Endothelial cell of umbilical vein (primary cell): ENCODE data around the gene SLC25A29. TPM values are rescaled to one million over a fixed set of nuclear protein-coding genes. Genes with fewer than 3 reads are reported as not detected.

ENCODE experiments used
- BruUV-seq: library from RNA; stranded (reverse); fragments of 400-500 nt; replicated peaks from 2 replicates; lab custom pipeline; 2021; lab: Mats Ljungman, UMichigan
- CTCF ChIA-PET: fragments of 300-600, 350-600 bp; sonication (Branson Sonifier 250); formaldehyde crosslinking; loops from one replicate; lab custom pipeline; 2021; ENCODE audit warnings: antibody characterized with exemption, inconsistent platforms; lab: Charles Lee
- POLR2A ChIA-PET: fragments of 300-600, 350-600 bp; sonication (Branson Sonifier 250); formaldehyde crosslinking; loops from one replicate; lab custom pipeline; 2021; ENCODE audit warnings: antibody characterized with exemption, inconsistent platforms; lab: Charles Lee
- DNase-seq: peaks from one replicate; pipeline ENCODE4 v3.0.0-alpha.2; 2011; ENCODE audit warnings: low read depth, low spot score
- FAIRE-seq: peaks from 2 replicates; lab custom pipeline; 2011; peaks lifted over from hg19 to GRCh38; lab: Jason Lieb, UNC
- H2AFZ ChIP-seq: 2 replicates; pipeline ENCODE4 v1.6.0; 2012; ENCODE audit warnings: low read depth, low read length, control low read depth, inconsistent platforms
- H3K27ac ChIP-seq: 2 replicates; pipeline ENCODE4 v1.5.1; 2011; ENCODE audit warnings: low read depth, mild to moderate bottlenecking, control low read depth, low read length, moderate library complexity; ENCODE audit not compliant: insufficient read depth
- H3K27me3 ChIP-seq, 2 experiments: 2 replicates each; pipeline versions ENCODE4 v1.6.0 to v1.6.1; 2011; ENCODE audit warnings: low read length in 2 of 2, mixed read lengths in 1 of 2; ENCODE audit not compliant: control insufficient read depth in 2 of 2, insufficient read depth in 2 of 2
- H3K36me3 ChIP-seq, 2 experiments: 2 replicates in 1 of 2; 3 replicates in 1 of 2; pipeline ENCODE4 v1.5.1; 2011; ENCODE audit warnings: low read length in 2 of 2, mild to moderate bottlenecking in 1 of 2, moderate library complexity in 1 of 2; ENCODE audit not compliant: control insufficient read depth in 2 of 2, insufficient read depth in 2 of 2; ENCODE audit errors: extremely low read depth in 1 of 2
- H3K4me1 ChIP-seq: 3 replicates; pipeline ENCODE4 v1.5.1; 2011; ENCODE audit warnings: mild to moderate bottlenecking, low read length; ENCODE audit not compliant: control insufficient read depth, insufficient read depth; ENCODE audit errors: extremely low read depth
- H3K4me2 ChIP-seq: 2 replicates; pipeline ENCODE4 v1.6.1; 2011; ENCODE audit warnings: low read length, control low read depth, mixed read lengths; ENCODE audit not compliant: insufficient read depth
- H3K4me3 ChIP-seq, 3 experiments: fragments of 200-600 bp in 1 of 3; sonication (generic), shearing (Covaris generic) in 1 of 3; replicated peaks in 1 of 3; 2 replicates each; pipeline ENCODE4 v1.5.1; 2011 to 2016; ENCODE audit warnings: control low read depth in 3 of 3, low read length in 3 of 3, mild to moderate bottlenecking in 2 of 3, inconsistent platforms in 1 of 3, low read depth in 1 of 3, moderate library complexity in 1 of 3; ENCODE audit not compliant: insufficient read depth in 1 of 3
- H3K79me2 ChIP-seq: 2 replicates; pipeline ENCODE4 v1.6.0; 2012; ENCODE audit warnings: low read length, inconsistent platforms; ENCODE audit not compliant: control insufficient read depth, insufficient read depth
- H3K9ac ChIP-seq: replicated peaks from 2 replicates; pipeline ENCODE3; 2011; ENCODE audit warnings: low read length, control low read depth; ENCODE audit not compliant: insufficient read depth; ENCODE audit errors: extremely low read depth
- H3K9me1 ChIP-seq: replicated peaks from 3 replicates; pipeline ENCODE4 v1.6.0; 2011; ENCODE audit warnings: mild to moderate bottlenecking, low read length; ENCODE audit not compliant: control insufficient read depth, insufficient read depth; ENCODE audit errors: extremely low read depth
- H3K9me3 ChIP-seq: replicated peaks from 2 replicates; pipeline ENCODE4 v1.5.1; 2012; ENCODE audit warnings: low read length, inconsistent platforms; ENCODE audit not compliant: control insufficient read depth, insufficient read depth
- H4K20me1 ChIP-seq: replicated peaks from 2 replicates; pipeline ENCODE3; 2011; ENCODE audit warnings: mild to moderate bottlenecking, low read length; ENCODE audit not compliant: control insufficient read depth, insufficient read depth; ENCODE audit errors: extremely low read depth
- CTCF ChIP-seq, 2 donors: IDR thresholded peaks; 1 replicate in 1 of 2; 2 replicates in 1 of 2; pipeline ENCODE4 v1.5.1; 2011; ENCODE audit warnings: low read length in 2 of 2, mild to moderate bottlenecking in 2 of 2, moderate library complexity in 2 of 2, control low read depth in 1 of 2, inconsistent platforms in 1 of 2, low read depth in 1 of 2; ENCODE audit not compliant: insufficient read depth in 1 of 2; ENCODE audit errors: extremely low read depth in 1 of 2
- EZH2 ChIP-seq: IDR thresholded peaks from 2 replicates; pipeline ENCODE4 v1.6.1; 2012; ENCODE audit warnings: borderline replicate concordance, low read depth, mild to moderate bottlenecking, moderate library complexity, low read length, inconsistent platforms; ENCODE audit not compliant: severe bottlenecking
- FOS ChIP-seq: IDR thresholded peaks from 2 replicates; pipeline ENCODE4 v1.6.1; 2011; ENCODE audit warnings: mild to moderate bottlenecking, low read length, moderate library complexity, borderline replicate concordance; ENCODE audit not compliant: insufficient read depth
- GATA2 ChIP-seq: IDR thresholded peaks from 2 replicates; pipeline ENCODE4 v1.7.0; 2011; ENCODE audit warnings: low read depth, mild to moderate bottlenecking, moderate library complexity, mixed read lengths, low read length; ENCODE audit not compliant: insufficient read length, insufficient read depth
- JUN ChIP-seq: IDR thresholded peaks from 2 replicates; pipeline ENCODE4 v1.6.1; 2011; ENCODE audit warnings: borderline replicate concordance, low read depth; ENCODE audit not compliant: insufficient read length, insufficient read depth
- MAX ChIP-seq: IDR thresholded peaks from 2 replicates; pipeline ENCODE4 v1.6.1; 2011; ENCODE audit not compliant: insufficient read depth, insufficient read length
- MYC ChIP-seq: IDR thresholded peaks from one replicate; pipeline ENCODE4 v1.6.1; 2011; ENCODE audit warnings: mild to moderate bottlenecking, low read depth, low read length
- POLR2A ChIP-seq: IDR thresholded peaks from 2 replicates; pipeline ENCODE4 v1.6.1; 2012; ENCODE audit warnings: low read depth, mild to moderate bottlenecking, control low read depth, low read length
- POLR2AphosphoS5 ChIP-seq: IDR thresholded peaks from 2 replicates; pipeline ENCODE4 v1.6.1; 2012; ENCODE audit warnings: low read depth, mild to moderate bottlenecking, control low read depth, low read length, moderate library complexity; ENCODE audit not compliant: insufficient read depth
- dilution Hi-C: fragments of 300-500 bp; cut with MboI; formaldehyde crosslinking; loops from one replicate; pipeline ENCODE4 v1.15.0; 2019; ENCODE audit warnings: low sequenced_read_pairs; ENCODE audit not compliant: extremely low pct_ligation_motif_present
- intact Hi-C: fragments of 100-400 bp; cut with micrococcal nuclease; formaldehyde crosslinking; loops from one replicate; pipeline ENCODE4 v1.10.0; 2022
- polyA plus RNA-seq, 4 experiments: library from polyadenylated mRNA; depleted of rRNA in 3 of 4; stranded (reverse) in 3 of 4; unstranded in 1 of 4; fragments of >200 nt; gene quantifications; 2 replicates each; pipeline versions ENCODE4 v1.2.1 to v1.2.3, GENCODE V29; 2011 to 2012; ENCODE audit warnings: missing spikeins in 1 of 4
- total RNA-seq: library from RNA; stranded (reverse); gene quantifications from 2 replicates; pipeline ENCODE4 v1.2.3, GENCODE V29; 2021

The SLC25A29 gene
- total and polyA plus RNA-seq, 2 donors (not counting 3 experiments of a cell fraction or from before 2014, with no cell fraction given), result 132 to 154 TPM

- Histone ChIP-seq H3K79me2 (no peaks in the 10 kb centered on the region), H2AFZ (no peak overlapping the region), H3K27ac (no peak overlapping the region), H3K4me3 (no peak overlapping the region), H3K4me2 (no peak overlapping the region), H3K27me3 (no peaks in the 10 kb centered on the region), H3K36me3 (no peaks in the 10 kb centered on the region), H3K9ac (no peak overlapping the region), H3K4me1 (no peaks in the 10 kb centered on the region), H4K20me1 (no peaks in the 10 kb centered on the region), H3K9me3 (no peaks in the 10 kb centered on the region), H3K9me1 (no peaks in the 10 kb centered on the region)
- FAIRE-seq (no peak), DNase-seq (no peak)
- dilution Hi-C loops (no loop called here), intact Hi-C loops (no loop called here)
- no TSS peak for BruUV-seq
- CTCF ChIA-PET, result no interaction called here
- TF ChIP-seq MAX (no peak), FOS (no peak), GATA2 (no peak), POLR2A (no peak), JUN (no peak), EZH2 (no peak), MYC (no peak), POLR2AphosphoS5 (no peak), CTCF (IDR thresholded peaks at IDR 0.05; ENCODE audit: extremely low read depth in 1 of 2, insufficient read depth in 1 of 2, low read depth in 1 of 2, low read length in 2 of 2) (no peak)
- POLR2A ChIA-PET, result no interaction called here
Observed at GRCh38 chr14:100325231-100325632, 19.0 kb upstream of the SLC25A29 start.
